ENCODE results near the gene ESRRB.
"Not testable (repeated sequence)": the region's sequence is repeated elsewhere in the genome, so short reads cannot be mapped to it uniquely, and the experiment has no call there.

The ESRRB gene

DNA sequence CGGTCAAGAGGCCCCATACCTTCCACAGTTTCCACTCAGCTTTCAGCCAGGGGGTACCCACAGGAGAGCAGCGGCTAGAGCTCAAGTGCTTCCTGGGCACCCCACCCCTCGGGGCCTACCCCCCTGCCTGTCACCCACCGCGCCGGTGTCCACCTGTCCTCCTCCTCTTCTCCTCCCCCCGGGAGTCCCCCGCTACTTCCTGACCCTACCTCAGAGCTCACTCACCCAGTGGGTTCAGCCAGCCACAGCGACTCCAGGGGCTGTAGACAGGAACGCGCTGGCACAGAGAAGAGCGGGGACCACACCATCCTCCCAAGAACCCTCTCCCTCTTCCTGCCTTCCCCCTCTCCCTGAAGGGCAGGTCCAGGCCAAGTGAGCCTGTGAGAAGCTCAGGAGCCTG lies 123.0 kb downstream of the ESRRB start:
- DNase-seq = no peak

DNA sequence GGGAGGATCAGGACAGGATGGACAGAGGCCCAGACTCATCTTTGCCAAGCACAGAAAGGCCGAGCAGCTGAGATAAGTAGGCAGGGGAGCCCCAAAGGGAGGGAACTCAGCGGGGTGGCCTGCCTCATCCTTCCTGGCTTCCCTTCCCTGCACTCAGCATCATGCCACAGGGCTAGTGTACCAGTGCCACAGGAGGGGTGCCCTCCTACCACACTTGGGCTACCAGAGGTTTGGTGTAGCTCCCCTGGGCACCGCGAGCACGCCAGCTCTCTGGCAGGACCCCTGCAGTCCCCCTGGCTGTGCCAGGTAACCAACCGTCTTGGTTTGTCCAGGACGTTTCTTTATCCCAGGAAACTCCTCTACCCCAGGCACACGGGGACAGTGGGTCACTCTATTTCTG lies 123.5 kb downstream of the ESRRB start:
- no peak for DNase-seq

DNA sequence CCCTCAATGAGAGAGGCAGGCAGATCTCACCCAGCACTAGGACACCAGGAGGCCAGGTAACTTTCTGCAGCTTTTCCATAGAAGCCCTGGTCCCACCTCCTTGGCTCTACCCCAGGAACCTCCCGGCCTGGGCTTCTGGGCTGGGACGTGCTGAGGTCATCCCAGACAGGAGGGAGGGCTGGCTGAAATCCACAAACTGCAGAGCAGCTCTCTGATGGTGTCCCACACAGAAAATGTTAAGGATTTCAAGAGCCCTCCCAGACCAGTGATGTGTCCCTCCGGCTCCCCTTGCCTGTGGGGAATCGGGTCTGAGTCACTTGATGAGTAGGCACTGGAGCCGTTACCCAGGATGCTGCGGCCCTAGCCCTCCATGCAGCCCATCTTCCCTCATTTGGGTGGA lies 124.1 kb downstream of the ESRRB start:
- DNase-seq = no peak

DNA sequence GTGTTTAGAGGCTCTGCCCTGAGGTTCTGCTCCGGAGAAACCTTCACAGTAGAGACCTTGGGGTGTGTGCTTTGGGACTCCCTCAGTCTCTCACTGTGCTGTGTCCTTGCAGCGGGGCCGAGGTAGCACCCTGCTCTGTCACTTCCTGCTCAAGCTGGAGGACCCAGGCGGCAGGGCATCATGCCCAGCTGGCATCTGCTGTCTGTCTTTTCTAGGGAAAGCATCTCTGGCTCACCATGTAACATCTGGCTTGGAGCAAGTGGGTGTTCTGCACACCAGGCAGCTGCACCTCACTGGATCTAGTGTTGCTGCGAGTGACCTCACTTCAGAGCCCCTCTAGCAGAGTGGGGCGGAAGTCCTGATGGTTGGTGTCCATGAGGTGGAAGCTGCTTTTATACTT lies 124.5 kb downstream of the ESRRB start:
- DNase-seq = no peak

DNA sequence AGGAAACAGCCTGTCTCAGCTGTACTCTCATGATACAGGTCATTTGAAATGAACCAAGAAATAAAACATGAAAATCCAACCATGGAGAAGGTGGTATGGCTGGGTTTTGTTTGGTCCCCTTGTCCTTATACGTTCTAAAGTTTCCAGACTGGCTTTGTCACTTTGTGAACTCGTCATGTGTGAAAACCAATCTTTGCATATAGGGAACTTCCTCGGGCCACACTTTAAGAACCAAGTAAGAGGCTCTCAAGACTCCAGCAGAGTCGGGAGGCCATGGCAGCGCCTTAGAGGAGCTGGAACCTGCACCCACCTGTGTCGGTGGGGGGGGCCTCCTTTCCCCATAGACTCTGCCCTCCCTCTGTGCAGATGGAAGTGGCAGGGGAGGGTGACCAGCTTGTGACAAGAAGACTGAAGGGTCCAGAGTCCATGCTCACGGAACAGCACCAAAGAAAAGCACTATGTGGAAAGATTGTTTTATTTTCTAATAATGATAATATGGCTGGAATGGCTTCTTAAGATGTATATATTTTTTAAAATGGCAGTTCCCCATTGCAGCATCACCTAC lies 125.3 kb downstream of the ESRRB start:
- DNase-seq = no peak

DNA sequence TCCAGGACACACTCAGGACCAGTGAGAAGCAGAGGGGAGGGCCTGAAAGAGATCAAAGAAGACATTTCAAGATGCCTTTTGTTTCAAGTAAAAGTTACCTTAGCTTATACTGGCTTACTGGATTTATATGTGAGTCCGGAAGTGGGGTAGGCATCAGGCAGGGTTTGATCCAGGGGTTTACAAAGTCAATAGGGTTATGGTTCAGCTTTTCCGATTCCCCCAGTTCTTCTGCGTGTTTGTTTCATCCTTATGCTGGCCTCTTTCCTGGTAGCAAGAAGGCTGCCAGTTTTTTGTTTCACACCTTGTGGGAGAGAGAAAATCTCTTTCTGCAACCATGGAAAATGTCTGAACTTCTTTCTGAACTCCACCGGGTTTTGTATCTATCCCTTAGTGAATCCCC lies 126.3 kb downstream of the ESRRB start:
- DNase-seq = no peak

DNA sequence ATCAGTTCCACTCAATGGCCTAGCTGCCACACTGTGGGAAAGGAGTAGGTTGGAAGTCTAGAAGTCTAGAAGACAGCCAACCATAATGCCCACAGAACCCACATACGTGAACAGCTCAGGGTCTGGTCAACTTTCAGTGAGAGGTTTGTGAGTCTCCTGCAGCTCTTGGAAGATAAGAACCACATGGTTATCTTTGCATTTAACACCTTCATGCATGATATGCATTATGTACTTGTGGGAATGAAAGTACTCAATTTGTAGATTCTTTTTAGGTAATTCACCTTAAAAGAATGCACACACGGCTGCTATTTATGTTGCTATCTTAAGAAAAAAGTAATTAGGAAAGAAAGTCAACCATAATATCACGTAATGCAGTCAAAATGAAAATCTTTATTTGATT lies 126.7 kb downstream of the ESRRB start:
- no peak for DNase-seq

DNA sequence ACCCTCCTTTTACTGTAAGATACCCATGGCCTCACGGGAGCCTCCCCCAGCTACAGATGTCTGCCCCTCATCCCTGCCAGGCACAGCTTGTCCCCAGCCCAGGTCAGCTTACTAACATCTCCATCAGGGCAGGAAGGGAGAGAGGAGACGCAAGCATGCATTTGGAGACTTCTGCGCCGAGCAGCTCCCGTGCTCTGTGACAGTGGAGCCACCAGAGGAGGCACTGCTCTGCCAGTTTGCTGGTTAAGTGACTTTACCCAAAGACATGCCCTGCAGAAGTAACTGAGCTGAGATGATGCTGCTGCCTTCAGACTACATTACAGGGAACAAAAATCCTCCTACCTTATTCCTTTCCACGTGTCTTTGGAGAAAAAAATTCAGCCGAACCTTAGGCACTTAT lies 133.4 kb downstream of the ESRRB start:
- no peak for DNase-seq

DNA sequence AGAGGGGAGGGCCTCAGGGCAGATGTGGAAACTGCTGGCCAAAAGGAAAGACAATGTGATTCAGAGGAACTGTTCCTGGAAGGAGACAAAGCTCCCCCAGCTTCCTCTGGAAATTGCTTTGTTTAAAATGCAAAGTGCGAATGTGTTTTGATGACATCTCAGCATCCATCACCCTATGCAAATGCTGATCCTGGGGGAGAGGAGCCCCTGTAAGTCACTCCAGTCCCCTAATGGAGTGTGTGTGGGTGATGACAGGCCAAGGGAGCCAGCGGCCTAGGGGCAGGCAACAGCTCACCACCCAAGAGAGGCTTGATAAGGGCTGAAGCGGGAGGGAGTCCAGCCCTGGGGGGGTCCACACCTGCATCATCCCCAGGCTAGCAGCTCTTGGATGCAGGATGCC lies 134.2 kb downstream of the ESRRB start:
- DNase-seq = no peak

DNA sequence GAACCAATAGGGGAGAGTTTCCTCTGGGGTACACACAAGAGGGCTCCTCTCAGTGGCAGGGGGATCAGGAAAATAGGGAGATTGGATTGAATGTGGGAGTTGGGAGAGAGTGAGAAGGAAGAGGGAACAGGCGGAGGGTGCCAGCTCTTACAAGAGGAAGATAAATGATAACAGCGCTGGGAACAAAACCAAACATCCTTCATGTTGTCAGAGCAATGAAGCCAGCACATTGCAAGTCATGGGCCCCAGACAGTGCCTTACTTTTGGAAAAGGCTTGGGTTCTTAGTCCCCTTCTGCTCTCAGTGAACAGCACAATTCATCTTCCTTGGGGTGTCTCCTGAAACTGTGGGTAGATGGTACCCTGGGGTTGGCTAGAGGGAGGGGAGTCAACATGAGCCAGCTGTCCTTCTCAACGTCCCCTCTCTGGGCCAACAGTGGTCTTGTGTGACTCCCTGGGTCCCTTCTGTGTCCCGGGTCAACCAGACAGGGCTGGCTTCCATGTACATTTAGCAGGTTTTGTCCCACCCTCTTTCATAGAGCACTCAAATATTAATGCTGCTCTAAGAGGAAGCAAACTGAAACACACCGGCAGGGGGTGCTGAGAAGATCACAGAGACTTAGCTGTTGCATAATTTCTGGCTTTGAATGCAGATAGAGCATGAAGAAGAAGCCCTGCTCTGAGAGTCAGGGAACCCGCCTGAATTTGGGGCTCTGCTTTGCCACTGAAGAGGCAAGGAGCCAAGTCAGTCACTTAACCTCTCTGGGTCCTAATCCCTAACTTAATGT lies 138.5 kb downstream of the ESRRB start:
- DNase-seq = no peak

DNA sequence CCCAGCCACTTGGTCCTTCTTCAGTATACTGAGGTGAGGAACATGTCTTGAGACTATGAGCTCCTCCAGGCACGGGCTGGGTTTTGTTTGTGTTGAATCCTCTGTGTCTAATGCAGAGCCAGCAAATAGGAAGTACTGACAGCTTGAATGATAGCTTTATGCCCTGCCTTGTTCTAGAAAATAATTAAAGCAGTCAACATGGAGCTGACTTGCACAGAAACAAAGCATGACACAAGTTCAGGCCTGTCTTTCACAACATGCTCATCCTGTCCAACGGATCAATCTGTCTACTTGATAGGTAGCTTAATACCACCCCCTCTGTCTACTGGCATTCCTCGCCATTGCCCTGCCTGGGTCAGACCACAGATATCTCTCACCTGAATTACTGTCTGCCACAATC lies 140.9 kb downstream of the ESRRB start:
- DNase-seq = no peak

DNA sequence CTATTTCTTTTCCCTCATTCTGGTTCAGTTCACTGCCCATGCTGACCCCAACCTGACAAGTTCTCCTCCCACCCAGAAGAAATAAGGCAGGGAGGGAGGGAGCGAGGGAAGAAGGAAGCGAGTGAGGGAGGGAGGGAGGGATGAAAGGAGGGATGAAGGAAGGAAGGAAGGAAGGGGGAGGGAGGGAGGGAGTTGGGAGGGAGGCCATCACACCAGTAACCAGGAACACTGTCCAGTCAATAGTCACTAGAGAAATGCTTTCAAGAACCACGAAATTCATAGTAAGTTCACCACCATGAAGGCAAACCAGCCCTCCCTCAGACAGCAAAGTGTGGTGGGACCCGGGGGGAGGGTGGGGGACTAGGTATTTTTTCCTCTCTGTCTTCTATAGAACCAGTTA lies 142.4 kb downstream of the ESRRB start:
- DNase-seq = no peak

DNA sequence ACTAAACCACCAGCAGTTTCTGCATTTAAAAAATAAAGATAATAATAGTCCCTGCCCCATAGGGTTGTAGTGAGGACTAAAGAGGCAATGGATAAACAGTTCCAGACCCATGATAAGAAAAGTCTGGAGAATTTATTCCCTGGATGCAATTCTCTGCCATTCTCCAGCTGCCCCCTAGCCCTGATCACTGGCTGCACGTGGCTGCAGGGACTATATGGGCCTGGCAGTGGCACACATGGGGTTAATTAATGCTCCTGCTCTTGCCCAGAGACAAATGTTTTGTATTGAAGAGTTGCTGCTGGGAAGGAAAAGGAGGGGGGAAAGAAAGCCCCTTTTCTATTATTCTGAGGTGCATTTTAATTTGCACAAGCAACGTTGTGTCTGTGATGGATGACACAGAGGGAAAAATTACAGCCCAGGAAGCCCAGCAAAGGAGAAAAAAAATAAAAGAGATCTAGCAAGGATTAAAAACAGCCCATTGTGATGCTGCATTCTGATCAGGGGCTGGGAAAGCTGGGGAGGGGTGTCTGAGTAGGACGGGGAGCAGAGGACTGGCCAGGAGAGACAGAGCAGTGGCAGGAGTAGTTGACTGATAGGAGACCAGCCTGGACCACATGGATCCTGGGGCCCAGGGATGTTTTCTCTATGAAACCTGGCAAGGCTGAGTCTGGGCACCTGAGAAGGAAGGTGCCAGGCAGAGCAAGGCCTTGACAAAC lies 149.3 kb downstream of the ESRRB start:
- DNase-seq = no peak

DNA sequence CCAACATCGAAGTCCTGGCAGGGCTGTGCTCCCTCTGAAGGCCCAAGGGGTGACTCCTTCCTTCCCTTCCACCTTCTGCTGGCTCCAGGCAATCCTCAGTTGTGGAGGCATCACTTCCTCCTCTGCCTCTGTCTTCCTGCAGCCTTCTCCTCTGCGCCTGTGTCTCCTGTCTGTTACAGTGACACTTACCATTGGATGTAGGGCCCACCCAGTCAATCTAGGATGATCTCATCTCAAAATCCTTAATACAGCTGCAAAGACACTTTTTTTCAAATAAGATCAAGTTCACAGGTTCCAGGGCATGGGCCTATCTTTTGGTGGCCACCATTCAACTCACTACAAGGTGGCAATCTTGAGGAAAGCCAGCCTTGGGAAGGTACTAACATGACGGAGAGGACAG lies 155.1 kb downstream of the ESRRB start:
- DNase-seq = no peak

DNA sequence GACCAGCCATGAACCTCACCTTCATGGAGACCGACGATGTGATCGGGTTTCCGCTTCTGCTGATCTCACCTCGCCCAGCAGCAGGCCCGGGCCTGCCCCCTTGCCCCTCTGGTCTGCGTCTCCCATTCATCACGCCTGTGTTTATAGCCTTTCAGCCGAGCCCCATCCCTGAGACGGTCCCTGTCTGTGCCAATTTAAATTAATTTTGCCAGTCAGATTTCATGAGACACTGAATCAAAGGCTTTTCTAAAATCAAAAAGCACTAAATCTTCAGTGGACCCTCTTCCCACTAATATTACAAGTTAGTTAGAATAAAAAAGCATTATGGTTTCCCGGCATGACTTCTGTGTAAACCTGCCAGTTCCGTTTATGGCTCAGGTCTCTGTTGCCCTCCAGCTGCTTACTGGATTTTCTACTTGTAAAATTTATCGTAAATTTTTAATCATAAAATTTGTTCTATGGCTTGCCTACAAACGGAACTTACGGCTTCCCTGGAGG lies 155.9 kb downstream of the ESRRB start:
- peak; percentile 46 for DNase-seq

DNA sequence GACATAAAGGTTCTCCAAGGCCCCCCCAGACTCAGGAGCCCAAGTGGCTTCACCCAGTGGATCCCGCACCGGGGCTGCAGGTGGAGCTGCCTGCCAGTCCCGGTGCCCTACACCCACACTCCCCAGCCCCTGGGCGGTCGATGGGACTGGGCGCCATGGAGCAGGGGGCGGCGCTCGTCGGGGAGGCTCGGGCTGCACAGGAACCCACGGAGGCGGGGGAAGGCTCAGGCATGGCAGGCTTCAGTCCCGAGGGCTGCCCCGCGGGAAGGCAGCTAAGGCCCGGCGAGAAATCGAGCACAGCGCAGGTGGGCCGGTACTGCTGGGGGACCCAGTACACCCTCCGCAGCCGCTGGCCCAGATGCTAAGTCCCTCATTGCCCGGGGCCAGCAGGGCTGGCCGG lies 160.7 kb downstream of the ESRRB start:
- not testable (repeated sequence) for DNase-seq

DNA sequence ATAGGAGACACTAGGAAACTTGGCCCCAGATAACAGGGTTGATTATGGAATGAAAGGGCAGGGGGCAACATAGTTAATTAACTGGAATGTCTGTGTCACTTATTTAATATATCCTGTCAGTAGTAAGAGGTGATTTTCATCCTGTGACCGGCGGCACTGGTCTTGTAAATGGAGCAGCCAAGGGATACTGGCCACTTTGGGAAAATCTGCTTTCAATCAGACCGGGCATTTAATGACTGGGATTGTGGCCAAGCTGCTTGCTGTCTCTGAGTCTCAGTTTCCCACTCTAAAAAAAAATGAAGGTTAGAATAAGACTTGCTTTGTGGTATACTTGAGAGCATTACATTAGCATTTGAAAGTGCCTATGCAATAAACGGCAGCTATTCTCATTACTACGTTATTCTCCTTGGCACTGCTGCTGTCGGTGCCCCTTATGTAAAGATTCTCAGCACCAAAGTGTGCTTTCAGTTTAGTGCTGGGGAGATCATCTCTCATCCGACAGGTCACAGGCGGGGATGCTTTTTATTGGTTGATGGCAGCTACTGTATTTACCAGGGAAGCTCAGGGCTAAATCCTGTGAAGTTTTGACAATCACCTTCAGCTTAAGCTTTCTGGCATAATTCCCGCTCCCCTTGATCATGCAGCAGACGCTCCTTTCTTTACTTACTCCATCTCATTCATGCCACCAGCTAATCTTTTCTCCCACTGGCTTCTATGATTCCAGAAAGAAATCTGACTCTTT lies 162.1 kb downstream of the ESRRB start:
- DNase-seq = no peak

DNA sequence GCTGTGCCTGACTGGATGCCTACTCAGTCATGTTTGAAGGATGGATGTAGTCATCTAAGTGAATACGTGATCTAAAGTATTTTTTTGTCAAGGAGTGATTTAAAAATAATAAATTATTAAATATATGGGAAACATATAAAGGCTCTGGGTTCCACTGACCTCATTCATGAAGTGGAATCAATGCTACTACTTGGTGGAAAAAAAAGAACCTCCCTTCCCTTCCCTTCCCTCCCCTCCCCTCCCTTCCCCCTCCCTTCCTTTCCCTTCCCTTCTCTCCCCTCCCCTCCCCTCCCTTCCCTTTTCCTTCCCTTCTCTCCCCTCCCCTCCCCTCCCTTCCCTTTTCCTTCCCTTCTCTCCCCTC lies 162.7 kb downstream of the ESRRB start:
- DNase-seq = no peak

DNA sequence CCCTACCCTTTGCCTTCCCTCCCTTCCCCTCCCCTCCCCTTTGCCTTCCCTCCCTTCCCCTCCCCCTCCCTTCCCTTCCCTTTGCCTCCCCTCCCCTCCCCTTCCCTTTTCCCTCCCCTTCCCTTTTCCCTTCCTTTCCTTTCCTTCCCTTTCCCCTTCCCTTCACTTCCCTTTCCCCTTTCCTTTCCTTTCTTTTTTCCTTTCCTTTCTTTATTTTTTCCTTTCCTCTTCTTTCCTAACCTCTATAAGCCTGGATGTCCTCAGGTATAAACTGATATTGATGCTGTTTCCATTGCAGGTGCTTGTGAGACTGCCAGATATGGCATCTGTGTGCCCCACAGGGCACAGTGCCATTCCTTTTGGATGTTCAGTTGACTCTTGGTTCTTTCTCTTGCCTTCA lies 163.2 kb downstream of the ESRRB start:
- DNase-seq = no peak

DNA sequence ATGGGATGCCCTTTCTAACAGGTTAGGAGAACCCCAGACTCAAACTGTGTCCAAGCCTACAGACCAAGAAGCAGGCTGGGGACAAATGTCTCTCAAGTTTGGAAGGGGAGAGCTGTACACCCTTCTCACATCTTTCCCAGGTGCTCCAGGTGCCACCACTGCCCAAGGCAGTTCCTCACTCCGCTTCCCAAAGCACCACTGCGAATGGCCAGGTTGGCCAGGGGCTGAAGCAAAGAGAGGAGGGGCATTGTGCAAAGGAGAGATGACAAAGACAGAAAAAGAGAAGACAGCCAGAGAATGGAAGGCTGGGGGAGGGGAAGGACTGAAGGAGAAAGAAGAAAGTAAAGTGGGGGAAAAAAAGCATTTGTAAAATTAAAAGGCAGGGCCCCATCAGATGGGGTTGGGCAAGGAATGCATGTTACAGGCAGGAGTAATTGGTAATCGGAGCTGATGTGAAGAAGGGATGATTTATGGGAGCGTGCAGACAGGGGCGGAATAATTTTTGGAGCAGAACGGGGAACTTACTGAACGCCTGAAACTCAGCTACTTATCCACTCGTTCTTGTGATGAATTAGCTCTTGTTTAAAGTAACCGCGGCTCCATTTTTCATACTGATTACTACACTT lies 165.8 kb downstream of the ESRRB start:
- no peak for DNase-seq

DNA sequence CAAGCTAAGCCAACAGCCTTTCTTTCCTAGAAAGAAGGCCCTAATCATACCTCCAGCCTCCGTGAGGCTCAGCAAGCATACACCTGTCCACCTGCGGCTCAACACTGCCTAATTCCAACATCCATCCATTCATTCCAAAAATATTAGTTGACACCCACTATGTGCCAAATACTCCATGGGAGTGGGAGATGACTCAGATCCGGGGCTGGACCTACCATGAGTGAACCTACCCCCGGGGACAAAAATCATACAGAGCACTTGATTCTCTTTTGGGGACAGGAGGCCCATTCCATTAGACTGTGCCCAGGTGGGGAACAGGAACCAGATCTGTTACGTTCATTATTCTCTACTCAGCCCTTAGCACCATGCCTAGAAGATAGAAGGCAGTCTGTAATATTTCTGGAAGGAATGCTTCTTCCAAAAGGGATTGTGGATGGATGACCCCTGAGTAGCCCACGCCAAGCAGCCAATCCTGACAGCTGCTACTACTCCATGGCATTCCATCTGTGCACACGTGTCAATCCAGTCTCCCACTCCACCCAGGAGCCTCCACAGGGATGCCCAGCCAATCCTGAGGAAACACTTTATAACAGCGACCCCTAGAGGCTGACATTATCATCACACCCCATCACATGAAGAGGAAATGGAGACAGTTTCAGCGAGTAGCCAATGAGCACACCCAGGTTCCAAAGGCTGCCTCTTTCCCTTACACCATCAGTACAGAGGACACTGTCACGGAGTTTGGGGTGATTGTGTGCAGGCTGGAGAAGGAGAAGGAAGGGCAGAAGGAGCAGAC lies 170.7 kb downstream of the ESRRB start:
- no peak for DNase-seq

DNA sequence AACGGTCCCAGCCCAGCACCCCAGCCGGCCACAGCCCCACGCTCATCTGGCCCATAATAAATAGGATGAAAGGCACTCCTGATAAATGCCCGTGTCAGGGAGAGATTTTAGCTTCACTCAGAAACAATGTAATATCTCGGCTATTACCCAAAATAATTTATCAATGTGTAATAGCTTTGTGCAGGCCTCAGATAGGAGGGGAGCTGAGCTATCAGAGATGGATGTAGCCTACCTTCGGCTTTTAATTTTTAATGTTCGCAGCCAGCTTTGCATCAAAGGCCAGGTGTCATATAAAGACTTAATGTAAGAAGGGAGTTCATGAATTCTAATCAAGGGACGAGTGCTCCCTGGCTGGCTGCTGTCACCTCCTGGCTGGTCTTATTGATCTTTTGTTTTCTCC lies 171.9 kb downstream of the ESRRB start:
- no peak for DNase-seq
